Activated CD8-positive, alpha-beta memory T cell treated with anti-CD3 and anti-CD28 coated beads for 4 hours (primary cell): ENCODE measurements around the gene COQ8B.

ENCODE experiments used
- DNase-seq, 2 donors: peaks; one replicate each; pipeline ENCODE4 v3.0.0-alpha.2; 2020; ENCODE audit warnings: low read depth in 2 of 2

COQ8B gene

DNA sequence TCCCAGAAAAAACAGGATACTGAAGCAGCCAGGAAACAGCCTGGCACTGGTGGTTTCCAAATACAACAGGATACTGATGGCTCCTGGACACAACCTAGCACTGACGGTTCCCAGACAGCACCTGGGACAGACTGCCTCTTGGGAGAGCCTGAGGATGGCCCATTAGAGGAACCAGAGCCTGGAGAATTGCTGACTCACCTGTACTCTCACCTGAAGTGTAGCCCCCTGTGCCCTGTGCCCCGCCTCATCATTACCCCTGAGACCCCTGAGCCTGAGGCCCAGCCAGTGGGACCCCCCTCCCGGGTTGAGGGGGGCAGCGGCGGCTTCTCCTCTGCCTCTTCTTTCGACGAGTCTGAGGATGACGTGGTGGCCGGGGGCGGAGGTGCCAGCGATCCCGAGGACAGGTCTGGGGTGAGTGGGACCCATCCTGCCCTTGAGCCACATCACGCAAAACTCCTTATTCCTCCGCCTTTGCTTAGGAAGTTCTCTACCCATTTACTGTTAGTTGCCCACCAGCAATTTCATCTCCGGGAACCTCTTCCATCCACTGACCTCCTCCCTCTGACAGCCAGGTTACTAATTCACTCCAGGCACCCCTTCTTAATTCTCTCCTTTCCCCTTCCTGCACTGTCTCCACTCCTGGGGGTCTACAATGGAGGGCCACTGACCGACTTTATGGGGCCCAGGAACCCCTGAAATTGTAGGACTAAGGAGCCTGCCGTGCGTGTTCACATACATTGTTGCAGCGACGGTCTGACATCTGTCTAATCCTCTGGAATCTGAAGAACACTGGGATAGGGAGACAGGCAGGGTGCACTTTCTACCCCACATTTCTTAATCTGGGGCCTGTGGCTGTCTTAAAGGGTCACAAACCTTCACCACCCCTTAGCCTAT, 1.4 kb upstream of the COQ8B start:
- DNase-seq: no peak

DNA sequence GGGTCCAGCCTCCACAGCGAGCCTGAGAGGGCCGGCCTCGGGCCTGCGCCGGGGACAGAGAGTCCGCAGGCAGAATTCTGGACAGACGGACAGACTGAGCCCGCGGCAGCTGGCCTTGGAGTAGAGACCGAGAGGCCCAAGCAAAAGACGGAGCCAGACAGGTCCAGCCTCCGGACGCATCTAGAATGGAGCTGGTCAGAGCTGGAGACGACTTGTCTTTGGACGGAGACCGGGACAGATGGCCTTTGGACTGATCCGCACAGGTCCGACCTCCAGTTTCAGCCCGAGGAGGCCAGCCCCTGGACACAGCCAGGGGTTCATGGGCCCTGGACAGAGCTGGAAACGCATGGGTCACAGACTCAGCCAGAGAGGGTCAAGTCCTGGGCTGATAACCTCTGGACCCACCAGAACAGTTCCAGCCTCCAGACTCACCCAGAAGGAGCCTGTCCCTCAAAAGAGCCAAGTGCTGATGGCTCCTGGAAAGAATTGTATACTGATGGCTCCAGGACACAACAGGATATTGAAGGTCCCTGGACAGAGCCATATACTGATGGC, 716 bp upstream of the COQ8B start:
- no peak for DNase-seq

DNA sequence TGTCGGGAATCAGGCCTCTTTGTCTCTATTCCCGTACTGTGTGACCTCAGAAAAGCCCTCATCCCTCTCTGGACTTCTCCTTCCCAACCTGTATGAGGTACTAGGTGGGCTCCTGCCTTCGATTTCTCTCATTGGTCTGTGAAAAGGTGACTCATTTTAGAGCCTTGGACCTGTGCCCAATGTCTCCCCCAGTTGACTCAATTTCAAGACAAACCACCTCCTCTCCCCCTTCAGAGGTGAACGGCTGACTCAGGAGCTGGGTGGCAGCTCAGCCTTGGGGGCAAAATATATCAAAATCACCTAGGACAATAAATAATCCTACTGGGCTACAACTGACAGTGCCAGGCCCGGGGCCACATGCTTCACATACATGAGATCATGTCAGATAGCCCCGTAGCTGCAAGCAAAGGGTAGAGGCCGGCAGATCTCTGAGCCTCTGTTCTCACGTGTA, 630 bp downstream of the COQ8B start:
- peak; percentile 68 to 77 for DNase-seq

DNA sequence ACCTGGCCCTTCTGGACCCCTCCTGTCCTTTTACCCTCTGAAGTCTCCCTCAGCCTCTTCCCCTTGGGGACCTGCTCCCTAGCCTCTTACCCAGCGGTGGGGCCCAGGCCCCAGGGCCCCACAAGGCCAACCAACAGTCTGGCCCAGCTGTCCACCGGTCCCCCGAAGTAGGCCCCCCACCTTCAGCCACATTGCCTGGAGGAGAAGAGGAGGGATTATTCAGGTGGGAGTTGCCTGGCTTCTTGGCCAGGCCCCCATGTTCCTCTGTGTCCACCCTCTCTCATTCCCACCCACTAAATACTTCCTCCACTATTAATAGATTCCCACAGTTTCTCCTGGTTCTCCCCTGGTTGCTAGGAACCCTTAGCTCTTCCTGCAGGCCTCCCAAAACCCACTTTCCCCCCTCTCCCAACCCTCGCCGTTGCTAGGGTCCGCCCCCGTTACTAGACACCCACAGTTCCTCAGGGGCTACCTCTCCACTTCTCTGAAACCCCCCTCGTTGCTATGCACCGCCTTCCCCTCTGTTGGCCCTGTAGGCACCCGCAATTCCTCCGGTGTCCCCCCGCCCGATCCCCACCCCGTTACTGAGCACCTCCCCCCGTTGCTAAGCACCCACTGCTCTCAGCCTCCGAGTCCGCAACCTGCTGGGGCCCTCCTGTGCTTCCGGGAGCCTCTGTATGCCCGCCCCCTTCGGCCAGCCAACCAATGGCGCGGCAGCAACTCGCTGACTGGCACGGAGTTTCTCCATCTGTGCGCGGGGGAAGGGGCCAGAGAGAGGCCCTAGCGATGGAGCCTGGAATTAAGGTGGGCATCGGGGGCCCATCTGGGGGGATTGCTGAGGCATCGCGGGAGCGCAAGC, 2.0 kb downstream of the COQ8B start:
- DNase-seq: peak; percentile 81 to 85

DNA sequence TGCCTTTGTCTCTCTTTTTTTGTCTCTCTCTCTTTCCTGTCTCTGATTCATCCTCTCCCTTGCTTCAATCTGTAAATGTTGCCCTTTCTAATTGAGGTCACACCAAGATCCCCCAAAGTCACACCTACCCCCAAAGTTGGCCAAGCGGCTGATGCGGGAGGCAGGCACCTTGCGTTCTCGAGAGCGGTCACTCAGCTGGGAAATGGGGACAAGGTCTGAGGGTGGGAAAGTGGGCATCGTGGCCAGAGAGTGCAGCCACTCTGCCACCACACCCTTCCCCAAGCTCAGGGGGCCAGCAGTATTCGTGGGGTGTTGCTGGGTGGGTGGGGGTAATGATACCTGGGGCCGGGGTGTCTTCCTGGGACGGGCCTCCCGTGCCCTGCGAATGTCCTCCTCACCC, 2.7 kb downstream of the COQ8B start:
- no peak for DNase-seq

DNA sequence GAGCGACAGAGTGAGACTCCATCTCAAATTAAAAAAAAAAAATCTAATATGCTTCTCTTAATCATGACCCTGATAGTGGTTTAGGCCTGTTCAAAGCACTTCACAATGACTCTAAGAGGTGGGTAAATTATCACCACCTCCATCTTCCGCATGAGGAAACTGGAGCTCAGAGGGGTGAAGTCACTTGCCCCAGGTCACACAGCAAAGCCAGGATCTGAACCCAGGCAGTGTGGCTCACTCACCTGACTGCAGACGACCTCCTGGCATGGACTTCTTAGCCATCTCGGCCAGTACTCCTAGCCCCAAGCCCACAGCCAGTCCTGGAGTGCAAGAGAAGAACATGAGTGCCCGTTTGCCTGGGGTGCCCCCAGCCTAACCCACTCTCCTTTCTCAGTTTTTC, 6.9 kb downstream of the COQ8B start:
- DNase-seq: no peak

DNA sequence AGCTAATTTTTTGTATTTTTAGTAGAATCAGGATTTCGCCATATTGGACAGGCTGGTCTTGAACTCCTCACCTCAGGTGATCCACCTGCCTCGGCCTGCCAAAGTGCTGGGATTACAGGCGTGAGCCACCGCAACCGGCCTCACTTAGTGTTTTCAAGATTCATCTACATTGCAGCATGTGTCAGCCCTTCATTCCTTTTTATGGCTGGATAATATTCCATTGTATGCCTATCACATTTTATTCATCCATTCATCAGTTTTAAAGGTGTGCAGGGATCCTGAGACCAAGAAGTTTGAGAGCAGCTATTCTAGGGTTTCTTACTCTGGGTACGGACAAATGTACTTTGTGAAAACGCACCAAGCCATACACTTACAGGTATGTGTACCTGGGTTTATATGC, 9.1 kb downstream of the COQ8B start:
- DNase-seq: no peak

DNA sequence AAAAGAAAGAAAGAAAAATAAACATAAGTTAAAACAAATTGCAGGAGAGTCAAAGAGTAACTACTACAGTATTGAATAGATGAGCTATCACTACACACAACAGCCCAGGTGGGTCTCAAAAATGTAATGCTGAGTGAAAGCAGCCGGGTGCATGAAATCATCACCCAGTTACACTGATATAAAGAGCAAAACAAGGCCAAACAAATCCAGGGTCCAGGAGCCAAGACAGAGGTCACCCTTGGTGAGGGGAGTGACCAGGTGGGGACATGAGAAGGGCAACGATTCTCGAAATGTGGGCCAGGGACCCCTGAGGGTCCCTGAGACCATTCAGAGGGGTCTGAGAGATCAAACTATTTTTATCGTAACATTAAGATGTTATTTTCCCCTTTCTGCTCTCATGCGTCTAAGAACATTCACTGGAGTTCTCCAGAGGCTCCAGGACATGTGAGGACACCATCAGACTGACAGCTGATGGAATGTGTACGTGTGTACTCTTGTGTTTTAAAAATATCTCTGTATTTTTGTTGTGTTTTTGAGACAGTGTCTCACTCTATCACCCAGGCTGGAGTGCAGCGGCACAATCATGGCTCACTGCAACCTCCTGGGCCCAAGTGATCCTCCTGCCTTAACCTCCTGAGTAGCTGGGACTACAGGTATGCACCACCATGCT, 10.6 kb downstream of the COQ8B start:
- no peak for DNase-seq

DNA sequence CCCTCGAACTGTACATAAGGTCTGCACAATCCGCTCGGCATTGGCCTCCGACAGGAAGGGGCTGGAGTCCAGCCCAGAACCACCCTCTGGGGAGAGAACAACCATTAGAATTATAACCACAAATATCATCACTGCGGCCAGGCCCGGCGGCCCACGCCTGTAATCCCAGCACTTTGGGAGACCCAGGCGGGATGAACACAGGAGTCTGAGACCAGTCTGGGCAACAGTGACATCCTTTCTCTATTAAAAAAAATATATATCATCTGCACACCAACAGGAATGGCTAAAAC, 11.4 kb downstream of the COQ8B start:
- no peak for DNase-seq

DNA sequence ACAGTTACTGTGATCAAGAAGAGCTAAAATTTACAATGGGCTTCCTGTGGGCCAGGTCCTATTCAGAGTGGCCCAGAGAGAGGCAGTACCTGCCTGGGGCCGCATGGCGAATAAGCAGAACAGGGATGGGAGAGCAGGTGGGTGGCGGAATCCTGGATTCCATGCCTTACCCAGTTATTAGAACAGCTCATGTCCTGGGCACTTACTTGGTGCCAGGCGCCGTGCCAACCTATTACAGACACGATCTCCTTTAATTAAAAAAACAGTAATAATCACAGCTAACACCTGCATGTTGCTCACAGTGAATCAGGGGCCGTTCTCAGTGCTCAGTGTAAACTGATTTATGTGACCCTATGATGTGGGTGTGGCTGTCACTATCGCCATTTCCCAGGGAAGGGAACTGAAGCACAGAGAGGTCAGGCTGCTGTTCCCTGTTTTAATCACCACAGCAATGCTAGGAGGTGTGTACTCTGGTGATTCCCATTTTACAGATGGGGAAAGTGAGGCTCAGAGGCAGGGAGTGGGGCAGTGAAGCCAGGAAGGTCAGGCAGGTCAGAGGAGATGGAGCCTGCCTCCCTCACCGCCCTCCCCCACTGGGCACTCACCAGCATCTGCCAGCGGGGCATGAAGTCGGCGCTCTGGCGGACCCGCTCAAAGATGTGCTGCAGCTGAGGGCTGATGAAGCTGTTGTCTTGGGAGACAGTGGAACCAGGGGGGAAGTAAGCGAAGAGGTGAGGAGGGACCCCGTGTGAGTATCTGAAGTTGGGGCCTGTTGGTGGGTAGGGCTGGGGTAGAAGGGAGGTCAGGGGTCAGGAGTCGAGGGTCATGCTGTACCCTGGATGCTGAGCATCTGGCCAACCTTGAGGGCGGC, 12.0 kb downstream of the COQ8B start:
- no peak for DNase-seq

DNA sequence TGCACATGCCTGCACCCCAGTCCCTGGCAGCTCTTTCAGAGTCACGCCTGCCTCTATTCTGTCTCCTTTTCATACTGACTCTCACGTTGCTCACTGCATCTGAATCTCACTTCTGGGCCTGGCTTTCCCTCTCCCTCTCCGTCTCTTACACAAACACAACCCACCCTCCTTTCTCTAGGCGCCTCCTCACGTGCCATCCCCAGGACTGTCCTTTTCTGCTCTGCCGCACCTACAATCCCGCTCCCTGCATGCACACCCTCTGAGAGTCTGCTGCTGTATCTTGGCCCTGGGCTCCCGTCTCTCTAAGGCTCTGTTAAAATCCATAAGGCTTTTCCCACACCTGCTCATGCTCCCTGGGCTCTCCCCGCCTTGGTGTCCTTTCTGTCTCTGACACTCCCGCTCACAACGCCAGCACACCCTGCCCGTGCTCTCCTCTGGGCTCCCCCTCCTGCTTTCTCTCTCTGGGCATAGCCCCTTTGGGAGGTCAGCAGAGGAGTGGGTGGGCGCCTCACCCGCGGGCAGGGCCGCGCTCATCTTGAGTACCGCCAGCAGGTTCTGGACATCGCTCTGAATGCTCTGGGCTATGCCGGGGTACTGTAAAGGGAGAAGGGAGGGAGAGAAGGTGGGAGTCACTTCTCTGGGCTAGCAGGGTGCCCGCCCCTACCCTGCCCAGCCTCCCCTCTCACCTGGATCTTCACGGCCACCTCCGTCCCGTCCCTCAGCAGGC, 13.5 kb downstream of the COQ8B start:
- DNase-seq: no peak

DNA sequence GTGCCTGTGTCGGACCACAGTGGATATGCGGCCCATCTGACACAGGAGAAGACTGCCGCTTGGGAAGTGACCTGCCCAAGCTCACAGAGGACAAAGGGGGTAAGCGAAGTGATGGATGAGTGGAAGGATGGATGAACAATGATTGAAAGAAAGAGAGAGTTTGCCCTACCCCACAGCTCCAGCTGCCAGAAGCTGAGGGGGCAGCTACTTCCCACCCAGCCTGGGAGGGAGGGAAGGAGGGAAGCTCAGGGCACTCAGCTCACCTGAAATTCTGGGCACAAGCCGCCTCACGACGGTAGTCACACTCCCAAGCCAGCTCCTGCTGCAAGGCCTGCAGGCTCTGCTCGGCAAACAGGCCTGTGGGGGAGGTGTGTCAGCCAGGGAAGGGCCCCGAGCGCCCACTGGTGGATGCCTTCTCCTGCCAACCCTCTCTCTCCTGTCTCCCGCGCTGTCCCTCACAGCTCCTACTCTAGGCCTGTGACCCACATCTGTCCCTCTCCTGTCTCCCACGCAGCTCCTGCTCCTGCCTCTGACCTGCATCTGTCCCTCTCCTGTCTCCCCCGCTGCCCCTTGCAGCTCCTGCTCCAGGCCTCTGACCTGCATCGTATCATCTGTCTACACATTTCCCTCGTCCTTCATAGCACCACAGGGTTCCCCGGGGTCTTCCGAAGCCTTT, 14.2 kb downstream of the COQ8B start:
- DNase-seq: no peak

DNA sequence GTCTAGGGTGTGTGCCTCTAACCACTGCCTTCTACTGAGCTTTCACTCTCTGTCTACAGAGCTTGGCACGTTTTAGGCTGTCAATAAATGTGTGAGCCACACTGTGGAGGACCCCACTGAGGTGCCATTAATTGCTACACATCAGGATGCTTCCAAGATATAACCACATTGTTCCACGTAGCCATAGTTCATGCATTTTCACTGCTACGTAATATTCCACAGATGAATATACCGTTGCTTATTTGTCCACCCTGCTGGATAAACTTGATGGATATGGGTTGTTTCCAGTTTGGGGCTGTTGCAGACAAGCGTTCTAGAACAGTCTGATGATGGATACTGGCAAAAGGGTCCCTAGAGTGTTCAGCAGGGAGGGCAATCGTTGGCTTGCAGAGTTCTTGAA, 14.9 kb downstream of the COQ8B start:
- DNase-seq: no peak

DNA sequence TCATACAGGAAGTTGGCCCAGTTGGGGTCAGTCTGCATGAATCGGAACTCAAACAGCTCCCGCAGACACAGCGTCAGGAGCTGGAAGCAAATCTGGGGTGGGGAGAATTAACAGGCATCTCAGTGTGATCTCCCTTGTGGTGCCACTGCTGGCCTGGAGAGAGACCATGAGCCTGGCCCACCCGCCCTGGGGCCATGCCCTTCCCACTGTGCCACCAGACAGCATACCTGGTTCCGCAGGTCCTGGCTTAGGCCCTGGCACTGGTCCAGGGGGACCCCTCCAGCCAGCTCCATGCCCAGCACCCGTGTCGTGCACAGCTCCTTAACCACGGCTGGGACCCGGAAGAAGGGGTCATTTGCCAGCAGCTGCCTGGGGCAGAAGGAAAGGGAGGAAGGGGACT, 16.6 kb downstream of the COQ8B start:
- no peak for DNase-seq

DNA sequence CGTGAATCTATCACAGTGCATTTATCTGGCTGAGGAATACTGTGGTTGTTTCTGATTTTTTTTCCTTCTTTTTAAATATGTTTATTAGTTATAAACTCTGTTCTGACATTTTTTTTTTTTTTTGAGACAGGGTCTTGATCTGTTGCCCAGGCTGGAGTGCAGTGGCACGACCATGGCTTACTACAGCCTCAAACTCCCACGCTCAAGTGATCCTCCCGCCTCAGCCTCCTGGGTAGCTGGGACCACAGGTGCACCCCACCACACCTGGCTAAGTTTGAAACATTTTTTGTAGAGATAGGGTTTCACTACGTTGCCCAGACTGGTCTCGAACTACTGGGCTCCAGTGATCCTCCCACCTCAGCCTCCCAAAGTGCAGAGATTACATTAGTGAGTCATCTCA, 19.7 kb downstream of the COQ8B start:
- DNase-seq: no peak

DNA sequence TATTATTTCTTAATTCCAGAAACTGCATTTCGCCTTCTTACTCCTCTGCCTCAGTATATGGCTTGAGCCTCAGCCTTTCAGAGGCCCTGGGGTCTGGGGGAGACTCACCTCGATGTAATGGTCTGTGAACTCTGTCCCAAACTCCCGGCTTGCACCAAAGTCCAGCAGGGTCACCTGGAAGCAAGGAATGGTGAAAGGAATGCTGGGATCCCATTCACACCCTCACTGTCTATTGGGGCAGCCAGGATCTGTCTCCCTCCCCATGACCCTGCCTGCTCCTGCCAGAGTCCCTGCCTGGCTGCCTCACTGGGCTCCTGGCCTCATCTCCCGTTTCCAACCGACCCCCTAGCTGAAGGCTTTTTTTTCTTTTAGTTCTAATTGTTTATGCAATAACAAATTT, 20.8 kb downstream of the COQ8B start:
- no peak for DNase-seq

DNA sequence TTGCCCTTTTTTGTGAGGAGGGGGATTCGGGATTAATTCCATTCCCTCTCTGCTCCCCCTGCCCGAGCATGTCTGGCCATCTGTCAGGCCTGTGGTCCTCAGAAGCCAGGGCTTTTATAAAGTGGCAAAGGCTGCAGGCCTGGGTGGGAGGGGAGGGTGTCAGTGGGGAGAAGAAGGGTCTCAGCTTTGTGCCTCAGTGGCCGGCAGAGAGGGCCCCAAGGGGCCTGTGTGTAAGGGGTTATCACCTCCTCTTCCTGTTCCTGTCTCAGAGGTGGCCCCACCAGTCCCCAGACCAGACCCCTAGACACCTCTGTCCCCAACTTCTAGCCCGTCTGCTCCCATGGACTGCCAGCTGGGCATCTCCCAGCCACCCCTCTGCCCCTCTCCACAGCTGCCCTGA, 22.8 kb downstream of the COQ8B start:
- DNase-seq: no peak

DNA sequence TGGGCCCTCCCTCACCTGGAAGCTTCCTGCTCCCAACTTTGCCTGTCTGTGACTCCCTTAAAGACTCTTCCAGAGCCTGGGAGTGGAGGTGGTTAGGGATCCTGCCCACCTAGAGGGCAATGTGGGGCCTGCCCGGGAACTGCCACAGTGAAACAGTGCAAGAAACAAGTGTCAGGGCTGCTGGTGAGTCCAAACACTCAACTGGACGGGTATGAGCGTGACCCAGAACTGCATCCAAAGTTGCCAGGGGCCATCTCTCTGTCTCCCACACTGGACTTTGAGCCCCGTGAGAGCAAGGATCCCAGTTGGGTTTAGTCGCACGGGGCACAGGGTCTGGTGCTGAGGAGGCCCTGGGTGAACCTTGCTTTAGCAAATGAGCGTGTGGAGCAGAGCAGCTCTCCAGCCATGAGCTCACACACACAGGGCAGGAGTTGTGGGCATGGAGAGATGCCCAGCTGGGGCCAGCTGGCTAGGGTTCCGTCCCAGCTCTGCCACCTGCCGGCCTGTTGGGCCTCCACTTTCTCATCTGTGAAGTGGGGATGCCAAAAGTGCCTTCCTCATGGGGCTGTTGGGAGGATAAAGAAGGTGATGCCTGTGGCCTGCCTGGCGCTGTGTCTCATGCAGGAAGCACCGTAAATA, 23.4 kb downstream of the COQ8B start:
- DNase-seq: no peak

DNA sequence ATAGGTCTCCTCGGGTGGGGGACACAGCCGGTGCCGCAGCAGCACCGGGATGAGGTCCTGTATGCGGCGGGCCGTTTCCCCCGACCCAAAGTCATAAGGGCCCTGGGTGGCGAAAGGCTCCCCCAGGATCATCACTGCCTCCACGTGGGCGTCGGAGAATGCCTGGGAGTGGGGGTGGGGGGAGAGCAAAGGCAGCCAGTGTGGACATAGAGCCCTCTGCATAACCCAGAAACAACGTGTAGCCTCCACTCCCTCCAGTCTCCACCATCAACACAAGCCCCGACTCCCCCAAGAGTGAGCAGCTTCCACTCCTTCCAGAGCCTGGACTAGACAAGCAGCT, 24.5 kb downstream of the COQ8B start:
- no peak for DNase-seq
